Pons (tissue), 1 donor: ENCODE data around the gene PRPF19.

Source experiments
- DNase-seq: peaks from one replicate; pipeline ENCODE4 v3.0.0-alpha.2; 2016; ENCODE audit warnings: low spot score

PRPF19 gene

GRCh38 chr11:60857378-60858232 lies 48.8 kb downstream of the PRPF19 start:
- DNase-seq, result no peak

DNA sequence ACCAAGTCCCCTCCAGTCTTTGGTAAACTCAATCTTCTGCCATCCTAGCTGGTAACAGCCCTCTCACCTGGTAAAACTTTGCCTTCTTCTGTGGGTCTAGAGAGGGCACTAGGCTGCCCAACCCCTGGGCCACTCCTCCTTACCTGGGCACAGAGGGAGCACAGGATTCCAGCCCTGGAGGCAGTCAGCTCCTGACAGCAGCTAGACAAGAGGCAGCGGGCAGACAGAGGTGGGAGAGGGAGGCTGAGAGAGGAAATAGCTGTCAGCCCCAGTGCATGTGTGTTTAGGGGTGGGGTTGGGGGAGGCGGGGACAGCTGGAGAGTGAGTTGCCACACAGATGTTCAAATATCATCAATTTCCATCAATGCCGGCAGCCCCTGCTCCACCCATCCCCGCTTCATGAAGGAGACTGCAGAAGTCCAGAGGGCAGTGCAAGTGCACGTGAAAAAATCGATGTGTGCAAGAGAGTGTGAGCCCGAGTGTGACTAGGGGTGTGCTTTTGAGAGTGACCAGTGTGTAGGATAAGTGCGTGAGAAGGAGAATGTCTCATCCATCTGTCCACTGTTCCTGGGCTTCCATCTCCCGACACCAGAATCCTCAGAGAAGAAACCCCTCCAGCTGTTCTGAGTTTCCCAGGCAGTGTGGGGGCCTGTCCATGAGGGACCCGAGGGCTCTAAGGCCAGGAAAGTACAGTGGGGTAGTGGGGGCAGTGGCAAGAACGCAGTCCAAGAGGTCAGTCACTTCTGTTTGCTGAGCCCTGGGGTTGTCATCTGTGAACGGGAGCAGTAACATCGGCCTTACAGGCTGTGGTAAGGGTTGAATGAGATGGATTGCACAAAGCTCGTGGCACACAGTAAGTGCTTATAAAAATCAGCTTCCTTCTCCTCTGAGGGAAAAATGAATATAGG lies 50.4 kb downstream of the PRPF19 start, which contains the start of gene PTGDR2:
PTGDR2 (minus strand) TSS at position 225 of the 908 bp plus-strand sequence. CDS start 2,228 bp downstream, outside the sequence.
- no peak for DNase-seq

- no peak for DNase-seq
These were observed 51.3 kb downstream of the PRPF19 start for GRCh38 chr11:60854847-60855725.

DNA sequence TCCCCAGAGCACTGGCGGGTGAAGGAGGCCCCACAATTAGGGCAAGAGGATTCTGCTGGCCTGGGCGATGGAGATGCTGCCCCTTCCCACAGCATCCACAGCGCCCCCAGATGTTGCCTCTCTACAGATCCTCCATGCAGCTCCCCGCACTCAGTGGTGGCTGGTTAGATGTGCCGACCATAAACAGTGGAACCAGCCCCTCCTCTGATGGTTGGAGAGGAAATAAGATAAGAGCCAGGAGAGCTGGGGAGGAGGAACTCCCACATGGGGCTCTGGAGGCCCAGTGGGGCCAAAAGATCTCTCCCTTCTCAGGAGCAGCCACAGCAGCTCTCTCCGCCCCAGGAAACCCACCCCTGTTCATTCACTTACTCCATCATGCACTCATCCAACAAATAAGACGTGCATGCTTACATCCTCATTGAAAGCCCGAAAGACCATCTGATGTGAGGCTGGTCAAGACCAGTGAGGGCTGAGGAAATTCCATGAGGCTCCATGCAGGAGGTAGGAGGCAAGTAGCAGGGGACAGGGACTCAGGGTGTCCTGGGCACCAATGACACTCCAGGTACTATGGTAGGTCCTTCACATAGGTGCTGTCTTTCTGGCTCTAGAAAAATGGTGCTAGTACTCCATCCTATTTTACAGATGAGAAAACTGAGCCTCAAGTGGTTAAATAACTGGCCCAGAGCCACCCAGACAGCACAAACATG lies 52.1 kb downstream of the PRPF19 start:
- no peak for DNase-seq

GRCh38 chr11:60852982-60853950 lies 53.1 kb downstream of the PRPF19 start:
- DNase-seq, result no peak

- no peak for DNase-seq
These were observed 54.0 kb downstream of the PRPF19 start for GRCh38 chr11:60852117-60852981.

GRCh38 chr11:60851327-60852104 lies 54.9 kb downstream of the PRPF19 start:
- no peak for DNase-seq

DNA sequence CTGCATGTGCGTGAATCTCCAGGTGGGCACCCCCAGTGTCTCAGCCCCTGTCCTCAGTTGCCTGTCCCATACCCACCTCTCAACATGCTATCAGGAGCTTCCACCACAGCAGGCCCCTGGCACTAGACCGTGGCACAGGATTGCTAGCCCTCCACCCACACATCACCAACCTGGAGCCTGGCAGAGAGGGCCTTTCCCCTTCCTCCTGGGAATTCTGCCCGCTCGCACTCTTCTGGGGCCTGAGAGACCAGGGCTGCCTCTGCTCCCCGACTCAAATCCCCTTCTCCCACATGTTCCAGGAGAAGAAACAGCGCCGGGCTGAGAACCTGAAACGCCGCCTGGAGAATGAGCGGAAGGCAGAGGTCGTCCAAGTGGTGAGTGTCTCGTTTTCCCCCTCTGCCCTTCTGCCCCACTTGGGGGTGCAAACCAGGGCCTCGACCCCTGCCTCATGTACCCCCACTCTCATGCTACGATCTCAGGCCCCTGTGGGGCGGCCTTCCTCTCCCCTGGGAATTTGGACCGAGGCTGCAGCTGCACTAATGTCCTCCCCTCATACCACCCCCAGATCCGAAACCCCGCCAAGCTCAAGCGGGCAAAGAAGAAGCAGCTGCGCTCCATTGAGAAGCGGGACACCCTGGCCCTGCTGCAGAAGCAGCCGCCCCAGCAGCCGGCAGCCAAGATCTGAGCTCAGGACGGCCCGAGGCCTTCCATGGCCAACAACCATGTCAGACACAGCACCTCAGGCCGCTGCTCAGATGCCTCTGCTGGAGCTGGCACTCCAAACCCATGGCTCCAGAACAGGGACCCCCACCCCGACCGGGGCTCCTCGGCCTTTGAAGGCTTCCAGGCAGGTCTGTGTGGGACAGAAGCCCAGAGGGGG lies 56.5 kb downstream of the PRPF19 start:
- DNase-seq, result no peak

DNA sequence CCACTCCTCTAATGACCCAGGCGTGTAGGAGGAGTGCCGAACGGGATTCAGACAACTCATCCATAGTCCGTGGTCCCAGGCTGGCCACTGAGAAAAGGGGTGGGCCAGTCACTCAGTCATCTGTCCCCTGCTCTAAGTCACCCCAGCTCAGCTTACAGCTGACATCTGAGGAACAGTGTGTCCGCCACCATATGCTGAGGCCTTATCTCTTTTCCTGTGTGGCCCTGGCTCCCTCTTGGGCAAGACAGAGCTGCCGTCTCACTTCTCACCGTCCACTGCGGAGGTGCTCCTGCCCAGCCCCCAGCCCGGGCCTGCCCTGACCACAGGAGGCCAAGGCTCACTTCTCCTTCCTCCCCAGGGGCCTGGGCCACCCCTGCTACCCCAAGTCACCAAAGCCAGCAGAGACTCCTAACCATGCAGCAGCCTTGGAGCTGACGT lies 57.7 kb downstream of the PRPF19 start:
- no peak for DNase-seq

DNA sequence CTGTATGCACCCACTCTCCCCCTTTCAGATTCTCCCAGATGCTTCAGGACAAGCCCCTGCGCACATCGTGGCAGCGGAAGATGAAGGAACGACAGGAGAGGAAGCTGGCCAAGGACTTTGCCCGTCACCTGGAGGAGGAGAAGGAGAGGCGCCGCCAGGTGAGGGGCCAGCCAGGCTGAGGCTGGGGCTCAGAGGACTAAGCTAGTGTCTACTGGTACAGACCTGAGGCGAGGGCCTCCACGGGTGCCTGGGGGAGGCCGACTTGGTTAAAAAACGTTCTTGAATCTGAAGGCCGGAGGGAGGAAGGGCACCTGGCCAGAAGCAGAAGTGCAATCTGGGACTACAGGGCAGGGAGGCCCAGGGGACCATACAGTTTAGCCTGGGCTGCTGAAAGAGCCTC lies 58.5 kb downstream of the PRPF19 start:
- DNase-seq, result no peak

DNA sequence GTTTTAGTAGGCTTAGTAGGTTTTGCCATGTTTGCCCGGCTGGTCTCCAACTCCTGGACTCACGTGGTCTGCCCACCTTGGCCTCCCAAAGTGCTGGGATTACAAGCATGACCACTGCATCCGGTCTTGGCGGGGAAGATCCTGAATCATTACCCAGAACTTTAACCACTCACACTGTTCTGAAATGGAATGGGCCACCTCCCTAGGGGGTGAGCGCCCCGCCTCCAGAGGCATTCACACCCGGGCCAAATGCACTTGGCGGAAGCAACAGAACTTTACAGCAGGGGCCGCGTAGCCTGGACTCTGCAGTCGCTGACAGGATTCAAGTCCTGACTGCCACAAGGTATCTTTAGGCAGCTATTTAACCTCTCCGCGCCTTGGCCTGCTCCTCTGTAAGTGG lies 59.1 kb downstream of the PRPF19 start:
- no peak for DNase-seq

- DNase-seq, result no peak
These were observed 61.0 kb downstream of the PRPF19 start for GRCh38 chr11:60845338-60845737.

GRCh38 chr11:60844870-60845221 lies 61.5 kb downstream of the PRPF19 start:
- no peak for DNase-seq

GRCh38 chr11:60844045-60844869 lies 62.1 kb downstream of the PRPF19 start:
- no peak for DNase-seq

DNA sequence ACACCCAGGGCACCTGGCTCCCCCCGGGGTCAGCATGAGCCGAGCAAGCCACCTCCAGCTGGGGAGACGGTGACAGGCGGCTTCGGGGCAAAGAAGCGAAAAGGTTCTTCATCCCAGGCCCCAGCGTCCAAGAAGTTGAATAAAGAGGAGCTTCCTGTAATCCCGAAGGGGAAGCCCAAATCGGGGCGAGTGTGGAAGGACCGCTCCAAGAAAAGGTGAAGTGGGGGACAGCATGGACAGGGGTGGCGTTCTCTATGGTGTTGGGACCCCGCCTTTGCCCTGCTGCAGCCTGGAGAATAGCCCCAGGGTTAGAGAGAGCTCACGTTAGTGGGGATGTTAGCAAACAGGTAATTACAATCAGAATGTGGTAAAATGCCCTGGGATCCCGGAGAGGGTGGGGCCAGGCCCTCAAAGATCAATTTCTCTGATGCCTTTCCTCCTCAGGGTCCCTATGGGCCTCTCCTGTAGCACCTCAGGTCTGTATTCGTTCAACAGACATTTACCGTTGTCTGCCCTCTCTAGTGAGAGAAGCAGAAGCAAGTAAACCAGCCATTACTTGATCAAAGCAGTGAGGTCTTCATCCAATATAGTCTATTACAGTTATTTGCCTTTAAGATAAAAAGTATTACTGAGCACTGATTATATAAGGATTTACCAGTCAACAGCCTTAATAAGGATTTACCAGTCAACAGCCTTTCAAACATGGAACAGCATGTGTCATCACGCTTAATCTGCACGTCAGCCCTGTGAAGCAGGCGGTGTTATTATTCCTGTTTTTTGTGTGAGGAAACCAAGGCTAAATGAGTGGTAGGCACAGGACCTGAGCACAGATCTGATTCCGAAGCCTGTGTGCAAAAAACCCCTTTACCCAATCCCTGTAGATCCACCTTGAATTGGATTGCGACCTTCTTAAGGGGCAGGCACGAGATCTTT lies 63.5 kb downstream of the PRPF19 start:
- DNase-seq, result peak; percentile 3
